HG03045 (cell line): Measurements from ENCODE around the gene BCL10.

ENCODE experiments used
- ATAC-seq: cut with Tn5 transposase; IDR thresholded peaks from one replicate; pipeline ENCODE4 v1.9.1; 2021; ENCODE audit warnings: mild to moderate bottlenecking, moderate library complexity; ENCODE audit not compliant: unreplicated experiment

BCL10 gene

GRCh38 chr1:85300140-85300539 lies 23.7 kb upstream of the BCL10 start:
- ATAC-seq, result no peak

GRCh38 chr1:85297855-85298629 lies 21.6 kb upstream of the BCL10 start:
- peak; percentile 96 for ATAC-seq

GRCh38 chr1:85297538-85297854 lies 21.1 kb upstream of the BCL10 start:
- no peak for ATAC-seq

GRCh38 chr1:85296980-85297379 lies 20.5 kb upstream of the BCL10 start:
- no peak for ATAC-seq

GRCh38 chr1:85295654-85296053 lies 19.2 kb upstream of the BCL10 start:
- no peak for ATAC-seq

- ATAC-seq, result no peak
Measured at GRCh38 chr1:85295006-85295431, 18.6 kb upstream of the BCL10 start.

- no peak for ATAC-seq
Measured at GRCh38 chr1:85290826-85291225, 14.4 kb upstream of the BCL10 start.

- ATAC-seq, result peak; percentile 68
Measured at GRCh38 chr1:85289848-85290335, 13.5 kb upstream of the BCL10 start.

GRCh38 chr1:85289207-85289847 lies 12.9 kb upstream of the BCL10 start:
- ATAC-seq, result peak; percentile 23

- ATAC-seq, result no peak
Measured at GRCh38 chr1:85284202-85284601, 7.8 kb upstream of the BCL10 start.

- ATAC-seq, result no peak
Measured at GRCh38 chr1:85283475-85284199, 7.2 kb upstream of the BCL10 start.

GRCh38 chr1:85282424-85282823 lies 6.0 kb upstream of the BCL10 start:
- ATAC-seq, result no peak

GRCh38 chr1:85280636-85281035 lies 4.2 kb upstream of the BCL10 start:
- ATAC-seq, result no peak

- ATAC-seq, result no peak
Measured at GRCh38 chr1:85279458-85280080, 3.1 kb upstream of the BCL10 start.

- peak; percentile 10 for ATAC-seq
Measured at GRCh38 chr1:85278853-85279314, 2.5 kb upstream of the BCL10 start.

- ATAC-seq, result no peak
Measured at GRCh38 chr1:85277802-85278201, 1.4 kb upstream of the BCL10 start.

GRCh38 chr1:85276978-85277639 lies 677 bp upstream of the BCL10 start:
- ATAC-seq, result no peak

- peak; percentile 17 for ATAC-seq
Measured at GRCh38 chr1:85275701-85276214, 674 bp downstream of the BCL10 start.

- no peak for ATAC-seq
Measured at GRCh38 chr1:85274969-85275453, 1.4 kb downstream of the BCL10 start.

- ATAC-seq, result no peak
Measured at GRCh38 chr1:85273397-85273796, 3.0 kb downstream of the BCL10 start.
